Body of pancreas (tissue), 4 donors: ENCODE data around the gene NEB. TPM values are rescaled to one million over a fixed set of nuclear protein-coding genes. Genes with fewer than 3 reads are reported as not detected.
"Not testable (repeated sequence)": the region's sequence is repeated elsewhere in the genome, so short reads cannot be mapped to it uniquely, and the experiment has no call there.

ENCODE experiments used
- ATAC-seq: fragments of 150-250 bp; one replicate; pipeline ENCODE4 v1.9.1; 2016
- DNase-seq, 4 donors: peaks; one replicate each; pipeline ENCODE4 v3.0.0-alpha.2; 2019
- H3K27ac ChIP-seq, 4 donors: fragments of 200-600 bp; sonication (generic); 1 replicate in 3 of 4; 2 replicates in 1 of 4; pipeline versions ENCODE4 v1.5.1 to v1.6.1; 2016 to 2019; ENCODE audit warnings: mild to moderate bottlenecking in 1 of 4, mixed read lengths in 1 of 4, moderate library complexity in 1 of 4
- H3K27me3 ChIP-seq, 2 donors: fragments of 200-600 bp; sonication (generic); one replicate each; pipeline ENCODE4 v1.6.0; 2016; ENCODE audit warnings: mild to moderate bottlenecking in 1 of 2
- H3K36me3 ChIP-seq, 2 donors: fragments of 200-600 bp; sonication (generic); replicated peaks in 1 of 2; 2 replicates each; pipeline ENCODE4 v1.5.1; 2016; ENCODE audit warnings: low read depth in 2 of 2; ENCODE audit not compliant: insufficient read depth in 1 of 2
- H3K4me1 ChIP-seq: fragments of 200-600 bp; sonication (generic); one replicate; pipeline ENCODE4 v1.6.0; 2016
- H3K4me3 ChIP-seq, 2 donors: fragments of 200-600 bp; sonication (generic); 1 replicate in 1 of 2; 2 replicates in 1 of 2; pipeline ENCODE4 v1.5.1; 2016 to 2019
- H3K9me3 ChIP-seq, 3 donors: fragments of 200-600 bp; sonication (generic); 1 replicate in 2 of 3; 2 replicates in 1 of 3; pipeline ENCODE4 v1.5.1; 2016
- POLR2A ChIP-seq, 3 donors: fragments of 450-650 bp; IDR thresholded peaks; one replicate each; pipeline ENCODE4 v1.6.1; 2016; ENCODE audit warnings: antibody characterized with exemption in 3 of 3, mild to moderate bottlenecking in 2 of 3
- WGBS, 2 donors: methylation state at CpG; one replicate each; pipeline ENCODE4 v1.1.5; 2017; 5-methylcytosine and 5-hydroxymethylcytosine counted together
- intact Hi-C: fragments of 100-400 bp; cut with DNase I; formaldehyde crosslinking; loops from one replicate; pipeline ENCODE4 v1.15.1; 2023
- total RNA-seq, 2 donors: library from RNA; depleted of rRNA; stranded (reverse); fragments of >200 nt; gene quantifications; one replicate each; pipeline ENCODE4 v1.1.0, GENCODE V29; 2016
- TF ChIP-seq, protein P1 (sequence below), 7 experiments: fragments of 450-650 bp in 4 of 7; fragments of 200-600 bp in 3 of 7; sonication (generic) in 3 of 7; IDR thresholded peaks; one replicate each; pipeline ENCODE4 v1.5.1; 2016 to 2019; ENCODE audit warnings: antibody characterized with exemption in 7 of 7

Gene NEB
- total RNA-seq, 2 donors from 2014 or later, result 2.3 to 3.9 TPM

DNA sequence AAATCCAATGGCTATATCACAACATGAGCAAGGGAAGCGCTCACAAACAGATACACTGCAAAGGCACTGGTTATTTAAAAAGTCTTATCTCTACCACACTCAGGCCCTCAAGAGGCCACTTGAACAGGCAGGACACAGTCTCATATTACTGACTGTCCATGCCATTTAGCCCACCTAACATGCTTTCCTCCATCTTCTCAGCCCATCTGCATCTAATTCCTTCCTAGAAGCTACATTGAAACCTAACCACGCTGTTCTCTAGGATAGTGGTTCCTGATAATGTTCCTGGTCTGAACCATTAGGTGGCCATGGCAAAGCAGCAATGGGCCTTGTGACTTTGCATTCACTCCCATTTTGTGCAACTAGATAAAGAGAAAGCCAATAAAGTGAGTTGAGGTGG lies 22.5 kb upstream of the NEB start:
- ATAC-seq (no peak), DNase-seq (no peak)
- no peaks in the 10 kb centered on the region for H3K36me3 ChIP-seq
- WGBS, 2 donors, result 93 to 100% methylated on average over 2 of the region's 2 CpGs
- intact Hi-C loops, result no loop called here
- H3K4me3 ChIP-seq, result no peak overlapping the region
- no peak for TF ChIP-seq POLR2A (IDR thresholded peaks at IDR 0.05)
- TF ChIP-seq, protein P1, sequence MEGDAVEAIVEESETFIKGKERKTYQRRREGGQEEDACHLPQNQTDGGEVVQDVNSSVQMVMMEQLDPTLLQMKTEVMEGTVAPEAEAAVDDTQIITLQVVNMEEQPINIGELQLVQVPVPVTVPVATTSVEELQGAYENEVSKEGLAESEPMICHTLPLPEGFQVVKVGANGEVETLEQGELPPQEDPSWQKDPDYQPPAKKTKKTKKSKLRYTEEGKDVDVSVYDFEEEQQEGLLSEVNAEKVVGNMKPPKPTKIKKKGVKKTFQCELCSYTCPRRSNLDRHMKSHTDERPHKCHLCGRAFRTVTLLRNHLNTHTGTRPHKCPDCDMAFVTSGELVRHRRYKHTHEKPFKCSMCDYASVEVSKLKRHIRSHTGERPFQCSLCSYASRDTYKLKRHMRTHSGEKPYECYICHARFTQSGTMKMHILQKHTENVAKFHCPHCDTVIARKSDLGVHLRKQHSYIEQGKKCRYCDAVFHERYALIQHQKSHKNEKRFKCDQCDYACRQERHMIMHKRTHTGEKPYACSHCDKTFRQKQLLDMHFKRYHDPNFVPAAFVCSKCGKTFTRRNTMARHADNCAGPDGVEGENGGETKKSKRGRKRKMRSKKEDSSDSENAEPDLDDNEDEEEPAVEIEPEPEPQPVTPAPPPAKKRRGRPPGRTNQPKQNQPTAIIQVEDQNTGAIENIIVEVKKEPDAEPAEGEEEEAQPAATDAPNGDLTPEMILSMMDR (IDR thresholded peaks at IDR 0.05), result no peak
- H3K9me3 ChIP-seq, result no peaks in the 10 kb centered on the region
- H3K27ac ChIP-seq, result no peak overlapping the region
- H3K27me3 ChIP-seq, result no peaks in the 10 kb centered on the region
- H3K4me1 ChIP-seq, result peaks cover 10% of the 10 kb centered on the region

DNA sequence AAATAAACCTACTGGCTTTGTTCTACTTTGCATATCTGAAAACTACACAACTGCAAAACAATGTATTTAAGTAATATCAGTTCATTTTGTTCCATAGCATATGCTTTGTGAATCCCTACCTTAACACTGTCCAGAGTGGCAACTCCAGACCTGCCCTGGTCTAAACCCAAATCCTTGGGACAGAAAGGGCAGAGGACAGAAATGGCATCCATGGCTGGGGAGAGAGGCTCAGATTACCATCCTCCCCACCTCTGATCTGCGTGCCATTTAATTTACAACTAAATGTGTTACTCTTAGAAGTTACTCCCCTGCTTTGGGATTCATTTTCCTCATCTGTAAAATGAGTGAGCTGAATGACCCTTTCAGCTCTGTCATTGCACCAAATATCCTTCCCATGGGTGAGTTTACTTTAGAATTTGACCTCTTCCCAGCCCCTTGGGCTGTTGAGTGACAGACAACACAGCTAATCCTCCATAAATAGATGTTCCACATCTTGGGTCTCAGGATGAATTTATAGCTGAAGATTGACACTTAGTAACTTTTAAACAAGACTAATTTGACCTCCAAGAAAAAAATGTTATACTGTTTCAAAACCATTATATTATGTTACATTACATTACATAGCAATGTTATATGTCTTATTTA lies 20.1 kb upstream of the NEB start:
- WGBS, 2 donors, result 95% methylated on average over 1 of the region's 1 CpG
- no peaks in the 10 kb centered on the region for H3K27me3 ChIP-seq
- TF ChIP-seq, protein P1 (IDR thresholded peaks at IDR 0.05), result no peak
- no peak for TF ChIP-seq POLR2A (IDR thresholded peaks at IDR 0.05)
- no peaks in the 10 kb centered on the region for H3K36me3 ChIP-seq
- H3K4me1 ChIP-seq, result peaks cover 10% of the 10 kb centered on the region
- DNase-seq (no peak), ATAC-seq (no peak)
- no peak overlapping the region for H3K4me3 ChIP-seq
- intact Hi-C loops, result no loop called here
- no peak overlapping the region for H3K27ac ChIP-seq
- H3K9me3 ChIP-seq, result no peaks in the 10 kb centered on the region

DNA sequence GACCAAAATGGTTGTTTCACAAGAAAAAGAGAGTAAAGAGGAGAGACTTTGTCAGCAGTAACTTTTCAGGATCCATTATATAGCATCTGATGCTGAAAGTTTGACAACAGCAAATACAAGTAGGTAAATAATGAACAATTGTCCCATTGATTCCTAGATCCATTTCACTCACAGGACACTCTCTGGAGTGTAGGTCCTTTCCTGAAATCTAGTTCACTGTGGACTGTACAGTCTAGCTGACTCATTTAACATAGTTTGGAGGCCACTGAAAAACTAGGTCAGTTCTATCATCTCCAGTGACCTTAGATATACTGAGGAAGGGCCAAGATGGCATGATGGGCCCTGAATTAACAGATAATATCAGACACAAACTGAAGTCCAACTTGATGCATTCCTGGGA lies 19.3 kb upstream of the NEB start:
- H3K9me3 ChIP-seq, result no peaks in the 10 kb centered on the region
- no peaks in the 10 kb centered on the region for H3K27me3 ChIP-seq
- ATAC-seq, result no peak
- no peak for TF ChIP-seq POLR2A (IDR thresholded peaks at IDR 0.05)
- TF ChIP-seq, protein P1 (IDR thresholded peaks at IDR 0.05), result no peak
- H3K4me3 ChIP-seq, result no peak overlapping the region
- H3K36me3 ChIP-seq, result no peaks in the 10 kb centered on the region
- intact Hi-C loops, result no loop called here
- H3K27ac ChIP-seq, result no peak overlapping the region
- no peak for DNase-seq
- H3K4me1 ChIP-seq, result peaks cover 10% of the 10 kb centered on the region

DNA sequence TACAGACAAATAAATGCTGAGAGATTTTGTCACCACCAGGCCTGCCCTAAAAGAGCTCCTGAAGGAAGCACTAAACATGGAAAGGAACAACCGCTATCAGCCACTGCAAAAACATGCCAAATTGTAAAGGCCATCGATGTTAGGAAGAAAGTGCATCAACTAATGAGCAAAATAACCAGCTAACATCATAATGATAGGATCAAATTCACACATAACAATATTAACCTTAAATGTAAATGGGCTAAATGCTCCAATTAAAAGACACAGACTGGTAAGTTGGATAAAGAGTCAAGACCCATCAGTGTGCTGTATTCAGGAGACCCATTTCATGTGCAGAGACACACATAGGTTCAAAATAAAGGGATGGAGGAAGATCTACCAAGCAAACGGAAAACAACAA lies 11.0 kb upstream of the NEB start:
- DNase-seq, H3K4me3 ChIP-seq, H3K27me3 ChIP-seq, intact Hi-C loops, H3K36me3 ChIP-seq, H3K4me1 ChIP-seq, H3K27ac ChIP-seq, H3K9me3 ChIP-seq, ATAC-seq: not testable (repeated sequence)
- 95 to 97% methylated on average over 3 of the region's 3 CpGs for WGBS, 2 donors

DNA sequence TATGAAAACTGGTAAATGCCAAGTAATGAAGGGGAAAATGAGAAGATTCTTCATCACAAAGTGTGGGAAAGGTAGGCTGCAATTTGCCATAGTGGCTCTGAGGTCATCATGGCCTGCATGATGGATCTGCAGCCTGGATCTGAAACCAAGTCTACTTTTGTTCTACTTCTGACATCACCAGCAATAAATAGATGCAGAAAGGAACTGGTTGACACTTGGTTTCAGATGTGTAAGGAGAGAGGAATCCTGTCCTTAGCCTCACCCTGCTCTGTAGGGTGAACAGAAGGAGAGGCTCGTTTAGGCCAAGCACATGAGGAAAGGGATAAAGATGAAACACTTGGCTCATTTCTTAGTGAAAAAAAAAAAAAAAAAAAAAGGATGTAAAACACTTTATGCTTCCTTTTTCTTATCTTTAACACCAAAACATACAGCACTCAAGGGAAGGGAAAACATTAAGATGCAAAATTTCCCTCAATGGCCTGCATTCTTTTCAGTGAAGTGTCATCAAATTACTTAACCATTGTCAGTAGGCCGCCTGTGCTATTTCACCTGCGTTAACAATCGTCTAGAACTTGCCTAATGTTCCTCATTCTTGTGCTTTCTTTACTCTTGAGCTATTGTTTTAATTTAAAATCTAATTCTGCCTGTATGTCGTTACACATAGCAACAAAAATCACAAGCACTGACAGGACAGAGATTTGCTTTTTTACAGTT lies 3.9 kb downstream of the NEB start:
- Histone ChIP-seq H3K36me3 (no peaks in the 10 kb centered on the region), H3K27ac (no peak overlapping the region), H3K9me3 (peaks cover 0 to 4% (median 0%) of the 10 kb centered on the region in 3 donors), H3K4me1 (peaks cover 18% of the 10 kb centered on the region), H3K4me3 (no peak overlapping the region), H3K27me3 (no peaks in the 10 kb centered on the region)
- ATAC-seq (no peak), DNase-seq (no peak)
- no peak for TF ChIP-seq POLR2A (IDR thresholded peaks at IDR 0.05)
- TF ChIP-seq, protein P1 (IDR thresholded peaks at IDR 0.05), result no peak
- intact Hi-C loops, result no loop called here
- WGBS, 2 donors, result 74 to 83% methylated on average over 5 of the region's 5 CpGs
